BLaER1 treated with 17β-estradiol and CSF1 and Interleukin-3, amounts not matched to agents 10 nM and 100 nM (cell line): ENCODE results near the gene GMFB.

Experiments used
- H3K27ac ChIP-seq, 11 experiments: shearing (Covaris generic); formaldehyde crosslinking; 2 replicates each; pipeline ENCODE4 v1.8.1; 2022
- H3K27me3 ChIP-seq, 11 experiments: shearing (Covaris generic); formaldehyde crosslinking; 2 replicates each; pipeline ENCODE4 v1.8.1; 2022
- H3K36me3 ChIP-seq, 11 experiments: shearing (Covaris generic); formaldehyde crosslinking; 2 replicates each; pipeline ENCODE4 v1.8.1; 2022
- H3K4me1 ChIP-seq, 10 experiments: shearing (Covaris generic); formaldehyde crosslinking; 2 replicates each; pipeline ENCODE4 v1.8.1; 2022
- H3K4me2 ChIP-seq, 11 experiments: shearing (Covaris generic); formaldehyde crosslinking; 2 replicates each; pipeline ENCODE4 v1.8.1; 2022
- H3K4me3 ChIP-seq, 10 experiments: shearing (Covaris generic); formaldehyde crosslinking; 2 replicates each; pipeline ENCODE4 v1.8.1; 2022
- H3K9ac ChIP-seq, 11 experiments: shearing (Covaris generic); formaldehyde crosslinking; 2 replicates each; pipeline ENCODE4 v1.8.1; 2022
- H3K9me3 ChIP-seq, 11 experiments: shearing (Covaris generic); formaldehyde crosslinking; replicated peaks in 1 of 11; 2 replicates each; pipeline ENCODE4 v1.8.1; 2022
- H4K20me1 ChIP-seq, 11 experiments: shearing (Covaris generic); formaldehyde crosslinking; 2 replicates each; pipeline ENCODE4 v1.8.1; 2022
- Cebpa-rat ChIP-seq, 11 experiments: shearing (Covaris generic); IDR thresholded peaks; 2 replicates each; pipeline ENCODE4 v1.8.1; 2022

Gene GMFB

DNA sequence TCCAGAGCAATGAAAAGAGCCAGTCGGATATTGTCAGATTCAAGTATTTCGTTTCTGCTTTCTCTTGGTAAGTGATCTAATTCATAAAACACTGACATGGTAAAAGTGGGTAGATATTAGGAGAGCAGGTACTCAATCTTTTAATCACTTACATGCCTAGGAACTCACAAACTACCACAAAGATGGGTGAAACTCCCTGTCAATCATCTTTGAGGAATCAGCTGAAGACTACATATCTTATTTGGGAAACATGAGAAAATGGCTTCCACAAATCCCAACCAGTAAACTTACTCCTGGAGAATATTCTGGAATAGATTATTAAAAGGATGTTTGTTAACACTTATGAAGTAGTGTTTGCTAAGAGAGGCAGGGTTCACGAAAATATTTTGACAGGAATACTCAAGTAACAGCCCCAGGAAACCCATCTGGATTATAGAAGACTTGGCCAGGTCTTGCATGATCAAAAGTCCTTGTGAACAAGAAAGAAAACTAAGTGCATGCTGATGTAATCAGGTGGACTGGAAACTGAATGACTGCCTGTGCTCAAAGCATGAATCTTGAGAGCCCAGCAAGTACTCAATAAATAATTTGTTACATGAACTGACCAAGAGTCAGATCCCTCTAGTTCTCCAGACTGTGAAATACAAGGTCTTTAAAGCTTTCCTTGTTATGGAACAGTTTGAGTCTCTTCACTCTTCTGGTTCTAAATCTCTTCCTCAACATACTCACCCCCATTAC is 63.1 kb downstream of the GMFB start:
- Histone ChIP-seq H3K36me3 (peaks cover 80 to 96% (median 85%) of the 10 kb centered on the region in 11 experiments), H3K4me2 (no peak overlapping the region), H4K20me1 (peaks cover 0 to 61% (median 26%) of the 10 kb centered on the region in 11 experiments; a peak in 14 of 22 replicates), H3K4me1 (no peaks in the 10 kb centered on the region), H3K27me3 (no peaks in the 10 kb centered on the region), H3K9me3 (no peaks in the 10 kb centered on the region), H3K27ac (no peak overlapping the region), H3K4me3 (no peak overlapping the region), H3K9ac (no peak overlapping the region)
- no peak for TF ChIP-seq Cebpa-rat (IDR thresholded peaks at IDR 0.05)

DNA sequence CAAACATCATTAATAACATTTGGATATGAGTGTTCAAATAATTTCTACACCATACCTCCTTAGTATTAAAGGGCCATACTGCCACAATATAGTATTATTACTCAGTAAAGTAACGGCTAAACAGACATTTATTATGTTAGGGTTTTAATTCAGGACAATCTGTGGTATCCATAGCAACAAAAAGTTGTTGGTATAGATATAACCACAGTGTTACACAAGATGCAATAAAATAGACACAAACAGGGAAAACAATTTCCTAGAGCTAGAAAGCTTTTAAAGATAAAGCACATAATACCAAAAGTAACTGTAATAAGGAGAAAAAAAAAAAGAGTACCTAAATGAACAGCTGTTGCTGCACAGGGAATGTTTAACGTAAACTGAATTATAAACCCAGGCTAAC is 63.7 kb downstream of the GMFB start:
- no peaks in the 10 kb centered on the region for H3K4me1 ChIP-seq
- H3K9me3 ChIP-seq, result no peaks in the 10 kb centered on the region
- H3K27ac ChIP-seq, result no peak overlapping the region
- peaks cover 75 to 90% (median 79%) of the 10 kb centered on the region in 11 experiments for H3K36me3 ChIP-seq
- TF ChIP-seq Cebpa-rat (IDR thresholded peaks at IDR 0.05), result no peak
- no peak overlapping the region for H3K4me3 ChIP-seq
- H3K27me3 ChIP-seq, result no peaks in the 10 kb centered on the region
- no peak overlapping the region for H3K9ac ChIP-seq
- H4K20me1 ChIP-seq, result peaks cover 0 to 54% (median 19%) of the 10 kb centered on the region in 11 experiments; a peak in 13 of 22 replicates
- H3K4me2 ChIP-seq, result no peak overlapping the region
